ENCODE measurements around the gene SELENOW.
"Not testable (repeated sequence)": the region's sequence is repeated elsewhere in the genome, so short reads cannot be mapped to it uniquely, and the experiment has no call there.

The SELENOW gene

DNA sequence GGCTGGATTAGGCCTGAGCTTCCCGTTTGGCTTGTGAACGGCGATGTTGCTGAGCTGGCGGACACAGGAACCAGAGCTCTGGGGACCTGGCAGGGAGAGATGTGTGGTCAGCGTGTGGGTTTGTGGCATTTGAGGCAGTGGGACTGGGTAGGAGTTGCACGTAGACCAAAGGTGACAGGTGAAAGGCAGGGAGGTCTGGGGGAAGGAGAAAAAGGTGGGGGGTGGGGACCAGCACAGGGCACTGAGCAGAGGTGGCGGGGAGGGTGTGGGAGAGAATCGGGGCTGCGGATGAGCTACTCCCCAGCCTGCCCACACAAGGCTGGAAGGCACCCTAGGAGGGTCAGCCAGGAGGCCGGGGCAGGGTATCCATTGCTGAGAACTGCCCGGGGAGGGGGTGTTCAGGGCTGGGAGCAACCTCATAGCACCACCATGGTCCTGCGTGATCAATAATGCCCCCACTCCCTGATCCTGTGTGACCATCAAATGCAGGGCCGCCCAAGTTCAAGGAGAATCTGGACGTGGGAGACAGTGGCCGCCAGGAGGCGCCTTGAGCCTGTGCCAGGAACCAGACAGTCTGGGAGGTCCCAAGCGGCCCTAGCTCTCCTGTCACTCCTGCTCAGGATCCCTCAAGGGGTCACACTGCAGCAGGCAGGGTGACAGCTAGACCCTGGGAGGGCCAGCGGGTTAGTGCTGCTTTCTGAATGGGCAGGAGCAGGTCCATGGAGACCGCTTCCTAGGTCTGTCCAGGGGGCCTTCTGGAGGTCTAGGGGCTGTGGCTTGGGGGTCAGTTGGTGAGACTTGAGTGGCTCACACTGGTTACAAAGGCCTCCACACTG, 12.8 kb upstream of the SELENOW start:
- TF ChIP-seq, protein P1, sequence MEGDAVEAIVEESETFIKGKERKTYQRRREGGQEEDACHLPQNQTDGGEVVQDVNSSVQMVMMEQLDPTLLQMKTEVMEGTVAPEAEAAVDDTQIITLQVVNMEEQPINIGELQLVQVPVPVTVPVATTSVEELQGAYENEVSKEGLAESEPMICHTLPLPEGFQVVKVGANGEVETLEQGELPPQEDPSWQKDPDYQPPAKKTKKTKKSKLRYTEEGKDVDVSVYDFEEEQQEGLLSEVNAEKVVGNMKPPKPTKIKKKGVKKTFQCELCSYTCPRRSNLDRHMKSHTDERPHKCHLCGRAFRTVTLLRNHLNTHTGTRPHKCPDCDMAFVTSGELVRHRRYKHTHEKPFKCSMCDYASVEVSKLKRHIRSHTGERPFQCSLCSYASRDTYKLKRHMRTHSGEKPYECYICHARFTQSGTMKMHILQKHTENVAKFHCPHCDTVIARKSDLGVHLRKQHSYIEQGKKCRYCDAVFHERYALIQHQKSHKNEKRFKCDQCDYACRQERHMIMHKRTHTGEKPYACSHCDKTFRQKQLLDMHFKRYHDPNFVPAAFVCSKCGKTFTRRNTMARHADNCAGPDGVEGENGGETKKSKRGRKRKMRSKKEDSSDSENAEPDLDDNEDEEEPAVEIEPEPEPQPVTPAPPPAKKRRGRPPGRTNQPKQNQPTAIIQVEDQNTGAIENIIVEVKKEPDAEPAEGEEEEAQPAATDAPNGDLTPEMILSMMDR (conservative IDR thresholded peaks at IDR 0.05; ENCODE audit: low read depth, low read length), result peak; percentile 93
- DNase-seq (ENCODE audit: low read depth), result peak; percentile 70
- no peak overlapping the region for H3K4me3 ChIP-seq (ENCODE audit: low read depth, low read length)

DNA sequence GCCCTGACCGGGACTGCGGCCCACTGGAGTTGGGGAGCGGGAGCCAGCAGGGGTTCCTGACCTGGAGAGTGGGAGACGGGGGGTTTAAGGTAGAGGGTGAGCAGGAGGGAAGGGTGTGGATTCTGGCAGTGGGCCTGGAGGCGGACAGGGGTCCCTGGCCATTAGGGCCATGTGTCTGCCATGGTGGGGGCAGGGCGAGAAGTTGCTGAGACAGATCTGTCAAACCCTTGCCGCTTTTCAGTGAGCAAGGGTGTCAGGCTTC, 12.2 kb upstream of the SELENOW start:
- no peak overlapping the region for H3K4me3 ChIP-seq (ENCODE audit: low read depth, low read length)
- TF ChIP-seq, protein P1 (conservative IDR thresholded peaks at IDR 0.05; ENCODE audit: low read depth, low read length), result no peak
- no peak for DNase-seq (ENCODE audit: low read depth)

GRCh38 chr19:47766670-47767069, 11.8 kb upstream of the SELENOW start:
- no peak for DNase-seq (ENCODE audit: low read depth)
- TF ChIP-seq, protein P1 (conservative IDR thresholded peaks at IDR 0.05; ENCODE audit: low read depth, low read length), result no peak
- H3K4me3 ChIP-seq (ENCODE audit: low read depth, low read length), result no peak overlapping the region

DNA sequence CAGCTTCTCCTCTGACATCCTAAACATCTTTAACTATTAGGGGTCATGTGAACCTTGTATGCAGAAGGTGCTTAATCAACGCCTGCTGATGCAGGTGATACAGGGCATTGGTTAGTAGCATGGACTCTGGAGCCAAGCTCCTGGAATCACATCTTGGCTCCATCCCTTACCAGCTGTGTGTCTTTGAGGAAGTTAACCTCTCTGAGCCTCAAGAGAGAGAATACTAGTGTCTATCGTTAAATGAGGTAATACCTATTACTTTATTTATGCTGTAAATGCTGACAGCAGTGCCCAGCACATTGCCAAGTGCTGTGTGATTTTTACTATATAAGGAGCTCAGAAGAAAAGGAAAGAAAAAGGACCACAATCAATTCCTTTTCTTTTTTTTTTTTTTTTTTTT, 11.2 kb upstream of the SELENOW start:
- TF ChIP-seq, protein P1 (conservative IDR thresholded peaks at IDR 0.05; ENCODE audit: low read depth, low read length), result no peak
- no peak overlapping the region for H3K4me3 ChIP-seq (ENCODE audit: low read depth, low read length)
- DNase-seq (ENCODE audit: low read depth), result no peak

DNA sequence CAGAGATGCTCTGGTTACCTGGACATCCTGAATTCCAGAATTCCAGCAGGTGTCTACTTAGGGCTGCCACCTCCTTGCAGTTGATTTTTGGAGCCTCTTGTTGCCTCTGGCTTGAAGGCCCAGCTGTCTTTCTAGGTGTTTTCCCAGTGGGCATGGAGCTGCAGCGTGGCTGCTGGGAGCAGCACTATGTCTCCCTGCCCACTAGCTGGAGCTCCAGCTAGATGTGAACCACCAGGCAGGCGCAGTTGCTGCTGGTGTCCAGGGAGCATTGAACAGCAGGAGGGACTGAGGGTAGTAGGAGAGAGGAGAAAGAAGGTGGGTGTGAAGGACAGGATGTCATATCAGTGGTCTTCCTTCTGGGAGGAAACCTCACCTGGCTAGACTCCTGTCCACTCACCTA, 9.9 kb upstream of the SELENOW start:
- no peak overlapping the region for H3K4me3 ChIP-seq (ENCODE audit: low read depth, low read length)
- TF ChIP-seq, protein P1 (conservative IDR thresholded peaks at IDR 0.05; ENCODE audit: low read depth, low read length), result peak; percentile 14
- no peak for DNase-seq (ENCODE audit: low read depth)

GRCh38 chr19:47769534-47769933, 9.0 kb upstream of the SELENOW start:
- DNase-seq (ENCODE audit: low read depth), result no peak
- TF ChIP-seq, protein P1 (conservative IDR thresholded peaks at IDR 0.05; ENCODE audit: low read depth, low read length), result no peak
- no peak overlapping the region for H3K4me3 ChIP-seq (ENCODE audit: low read depth, low read length)

DNA sequence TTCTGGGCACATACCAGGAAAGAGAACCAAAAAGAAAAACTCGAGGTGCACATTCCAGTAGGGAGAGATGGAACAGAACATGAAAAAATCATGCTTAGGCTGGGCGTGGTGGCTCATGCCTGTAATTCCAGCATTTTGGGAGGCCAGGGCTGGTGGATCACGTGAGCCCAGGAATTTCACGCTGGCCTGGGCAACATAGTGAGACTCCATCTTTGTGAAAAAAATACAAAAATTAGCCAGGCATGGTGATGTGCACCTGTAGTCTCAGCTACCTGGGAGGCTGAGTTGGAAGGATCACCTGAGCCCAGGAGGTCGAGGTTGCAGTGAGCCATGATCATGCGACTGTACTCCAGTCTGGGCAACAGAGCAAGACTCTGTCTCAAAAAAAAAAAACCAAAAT, 7.2 kb upstream of the SELENOW start:
- DNase-seq (ENCODE audit: low read depth), result not testable (repeated sequence)

More for the DNA sequence above, 7.2 kb upstream of the SELENOW start:
- not testable (repeated sequence) for H3K4me3 ChIP-seq (ENCODE audit: low read depth, low read length)

All from choroid plexus epithelial cell (primary cell).